Retina (tissue), 1 donor: ENCODE data around the gene CLDN7.
A peak's percentile ranks its signal among the peaks of the same experiment; 100 is the strongest.

Experiments
- DNase-seq: peaks from one replicate; pipeline ENCODE4 v3.0.0-alpha.2; 2016

The CLDN7 gene

DNA sequence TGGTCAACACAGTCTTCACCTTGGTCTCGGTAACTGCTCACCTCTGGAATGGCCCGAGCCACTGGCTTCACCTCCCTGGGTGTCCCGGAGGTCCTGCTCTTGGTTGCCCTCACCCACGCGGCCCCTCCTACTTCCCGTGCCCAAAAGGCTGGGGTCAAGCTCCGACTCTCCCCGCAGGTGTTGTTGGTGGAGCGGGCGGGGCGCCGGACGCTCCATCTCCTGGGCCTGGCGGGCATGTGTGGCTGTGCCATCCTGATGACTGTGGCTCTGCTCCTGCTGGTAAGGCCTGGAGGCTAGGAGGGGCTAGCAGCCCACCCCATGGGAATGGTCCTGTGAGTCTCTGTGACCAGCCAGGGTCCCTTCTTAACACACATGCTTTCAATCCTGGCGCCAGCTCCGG lies 22.6 kb upstream of the CLDN7 start:
- no peak for DNase-seq

DNA sequence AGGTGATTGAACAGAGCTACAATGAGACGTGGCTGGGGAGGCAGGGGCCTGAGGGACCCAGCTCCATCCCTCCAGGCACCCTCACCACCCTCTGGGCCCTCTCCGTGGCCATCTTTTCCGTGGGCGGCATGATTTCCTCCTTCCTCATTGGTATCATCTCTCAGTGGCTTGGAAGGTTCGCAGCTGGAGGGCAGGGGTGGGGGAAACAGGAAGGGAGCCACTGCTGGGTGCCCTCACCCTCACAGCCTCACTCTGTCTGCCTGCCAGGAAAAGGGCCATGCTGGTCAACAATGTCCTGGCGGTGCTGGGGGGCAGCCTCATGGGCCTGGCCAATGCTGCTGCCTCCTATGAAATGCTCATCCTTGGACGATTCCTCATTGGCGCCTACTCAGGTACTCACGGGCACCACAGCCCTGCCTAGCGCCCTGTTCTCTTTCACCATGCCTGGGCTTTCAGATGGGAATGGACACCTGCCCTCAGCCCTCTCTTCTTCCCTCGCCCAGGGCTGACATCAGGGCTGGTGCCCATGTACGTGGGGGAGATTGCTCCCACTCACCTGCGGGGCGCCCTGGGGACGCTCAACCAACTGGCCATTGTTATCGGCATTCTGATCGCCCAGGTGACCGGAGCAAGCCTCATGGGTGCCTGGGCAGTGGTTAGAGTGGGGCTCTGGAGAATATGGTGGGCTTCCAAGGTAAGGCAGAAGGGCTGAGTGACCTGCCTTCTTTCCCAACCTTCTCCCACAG lies 21.4 kb upstream of the CLDN7 start:
- no peak for DNase-seq

DNA sequence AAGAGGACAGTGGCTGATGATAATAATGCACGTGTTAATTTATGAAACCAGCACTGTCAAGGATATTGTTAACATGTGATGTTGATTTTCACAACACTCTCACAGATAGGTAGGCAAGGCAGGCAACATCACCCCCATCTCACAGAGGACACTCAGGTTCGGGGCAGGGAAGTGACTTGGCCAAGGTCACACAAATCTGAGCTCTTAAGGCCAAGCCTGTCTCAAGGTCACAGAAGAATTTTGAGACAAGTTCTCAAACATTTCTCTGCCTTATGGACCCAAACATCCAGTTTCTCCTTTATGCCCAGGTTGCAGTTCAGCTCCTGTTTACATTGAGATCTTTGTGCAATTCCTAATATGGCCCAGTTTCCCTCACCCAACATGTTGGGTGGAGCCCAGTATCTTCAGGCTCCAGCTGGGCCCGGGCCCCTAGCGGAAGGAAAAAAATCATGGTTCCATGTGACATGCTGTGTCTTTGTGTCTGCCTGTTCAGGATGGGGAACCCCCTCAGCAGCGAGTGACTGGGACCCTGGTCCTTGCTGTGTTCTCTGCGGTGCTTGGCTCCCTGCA lies 20.6 kb upstream of the CLDN7 start:
- DNase-seq = no peak

DNA sequence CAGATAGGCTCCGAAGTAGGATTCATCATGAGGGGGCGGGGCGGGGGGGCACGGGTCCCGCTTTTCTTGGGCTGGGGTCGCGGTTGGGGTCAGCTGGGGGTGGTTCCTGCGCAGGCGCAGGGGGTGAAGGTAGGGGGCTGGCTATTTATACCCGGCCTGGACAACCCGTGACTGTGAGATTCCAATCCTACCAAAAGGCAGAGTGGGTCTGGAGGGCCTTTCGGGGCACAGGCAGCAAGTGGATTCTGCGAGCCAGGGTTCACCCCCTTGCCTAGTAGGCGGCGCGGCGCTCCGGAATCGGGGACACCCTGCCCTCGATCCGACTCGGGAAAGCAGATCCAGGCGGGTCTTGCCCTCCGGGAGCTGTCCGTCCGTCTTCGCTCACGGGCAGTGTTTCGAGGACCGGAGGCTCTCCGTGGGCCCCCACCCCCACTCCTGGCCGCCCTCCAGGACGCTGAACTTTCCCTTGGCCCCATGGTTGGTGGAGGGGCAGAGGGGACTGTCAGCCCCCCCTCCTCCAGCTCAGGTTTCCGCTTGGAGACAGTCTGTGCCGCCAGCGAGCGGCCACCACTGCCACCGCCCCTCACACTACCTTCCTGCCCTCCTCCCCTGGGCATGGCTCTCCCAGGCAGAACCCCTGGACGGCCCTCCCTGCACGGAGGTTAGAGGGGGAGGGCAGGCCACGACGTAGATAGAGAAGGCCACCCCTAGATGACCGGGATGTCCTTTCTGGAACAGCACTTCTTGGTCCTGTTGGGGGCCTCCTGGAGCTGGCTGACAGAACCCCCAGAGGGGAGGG lies 19.9 kb upstream of the CLDN7 start:
- peak; percentile 50 for DNase-seq

DNA sequence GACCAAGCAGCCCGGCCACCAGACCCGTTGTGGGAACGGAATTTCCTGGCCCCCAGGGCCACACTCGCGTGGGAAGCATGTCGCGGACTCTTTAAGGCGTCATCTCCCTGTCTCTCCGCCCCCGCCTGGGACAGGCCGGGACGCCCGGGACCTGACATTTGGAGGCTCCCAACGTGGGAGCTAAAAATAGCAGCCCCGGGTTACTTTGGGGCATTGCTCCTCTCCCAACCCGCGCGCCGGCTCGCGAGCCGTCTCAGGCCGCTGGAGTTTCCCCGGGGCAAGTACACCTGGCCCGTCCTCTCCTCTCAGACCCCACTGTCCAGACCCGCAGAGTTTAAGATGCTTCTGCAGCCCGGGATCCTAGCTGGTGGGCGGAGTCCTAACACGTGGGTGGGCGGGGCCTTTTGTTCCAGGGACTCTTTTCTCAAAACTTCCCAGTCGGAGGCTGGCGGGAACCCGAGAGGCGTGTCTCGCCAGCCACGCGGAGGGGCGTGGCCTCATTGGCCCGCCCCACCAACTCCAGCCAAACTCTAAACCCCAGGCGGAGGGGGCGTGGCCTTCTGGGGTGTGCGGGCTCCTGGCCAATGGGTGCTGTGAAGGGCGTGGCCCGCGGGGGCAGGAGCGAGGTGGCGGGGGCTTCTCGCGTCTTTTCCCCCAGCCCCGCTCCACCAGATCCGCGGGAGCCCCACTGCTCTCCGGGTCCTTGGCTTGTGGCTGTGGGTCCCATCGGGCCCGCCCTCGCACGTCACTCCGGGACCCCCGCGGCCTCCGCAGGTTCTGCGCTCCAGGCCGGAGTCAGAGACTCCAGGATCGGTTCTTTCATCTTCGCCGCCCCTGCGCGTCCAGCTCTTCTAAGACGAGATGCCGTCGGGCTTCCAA lies 19.0 kb upstream of the CLDN7 start, which contains the start of gene SLC2A4:
TSS of gene SLC2A4 (plus strand) at position 645 of the 879 bp plus-strand sequence. CDS start at position 862, 217 bp downstream.
- DNase-seq = peak; percentile 94

- DNase-seq = peak; percentile 90
Observed at GRCh38 chr17:7280519-7281073, 18.3 kb upstream of the CLDN7 start.

DNA sequence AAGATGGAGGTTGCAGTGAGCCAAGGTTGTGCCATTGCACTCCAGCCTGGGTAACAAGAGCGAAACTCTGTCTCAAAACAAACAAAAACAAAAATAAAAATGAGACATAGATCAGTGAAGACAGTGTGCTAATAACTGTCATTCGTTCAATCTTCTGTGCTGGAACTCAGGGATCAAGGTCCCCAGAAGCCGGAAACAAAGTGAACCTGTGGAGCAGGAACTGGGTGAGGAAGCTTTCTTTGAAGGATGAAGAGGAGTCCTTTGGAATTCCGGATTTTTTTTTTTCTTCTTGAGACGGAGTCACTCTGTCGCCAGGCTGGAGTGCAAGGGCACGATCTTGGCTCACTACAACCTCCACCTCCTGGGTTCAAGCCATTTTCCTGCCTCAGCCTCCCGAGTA lies 17.2 kb upstream of the CLDN7 start:
- DNase-seq = no peak

GRCh38 chr17:7266784-7267183 lies 4.5 kb upstream of the CLDN7 start:
- DNase-seq = no peak

DNA sequence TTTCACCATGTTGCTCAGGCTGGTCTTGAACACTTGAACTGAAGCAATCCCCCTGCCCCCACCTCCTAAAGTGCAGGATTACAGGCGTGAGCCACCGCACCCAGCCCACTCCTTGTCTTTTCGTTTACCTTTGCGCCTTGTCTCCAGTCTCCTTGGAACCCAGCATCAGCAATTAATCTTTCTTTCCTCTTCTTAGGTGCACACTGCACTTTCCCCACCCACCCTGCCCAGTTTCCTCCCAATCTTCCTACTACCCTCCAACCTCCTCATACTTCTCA lies 1.5 kb upstream of the CLDN7 start:
- DNase-seq = no peak

DNA sequence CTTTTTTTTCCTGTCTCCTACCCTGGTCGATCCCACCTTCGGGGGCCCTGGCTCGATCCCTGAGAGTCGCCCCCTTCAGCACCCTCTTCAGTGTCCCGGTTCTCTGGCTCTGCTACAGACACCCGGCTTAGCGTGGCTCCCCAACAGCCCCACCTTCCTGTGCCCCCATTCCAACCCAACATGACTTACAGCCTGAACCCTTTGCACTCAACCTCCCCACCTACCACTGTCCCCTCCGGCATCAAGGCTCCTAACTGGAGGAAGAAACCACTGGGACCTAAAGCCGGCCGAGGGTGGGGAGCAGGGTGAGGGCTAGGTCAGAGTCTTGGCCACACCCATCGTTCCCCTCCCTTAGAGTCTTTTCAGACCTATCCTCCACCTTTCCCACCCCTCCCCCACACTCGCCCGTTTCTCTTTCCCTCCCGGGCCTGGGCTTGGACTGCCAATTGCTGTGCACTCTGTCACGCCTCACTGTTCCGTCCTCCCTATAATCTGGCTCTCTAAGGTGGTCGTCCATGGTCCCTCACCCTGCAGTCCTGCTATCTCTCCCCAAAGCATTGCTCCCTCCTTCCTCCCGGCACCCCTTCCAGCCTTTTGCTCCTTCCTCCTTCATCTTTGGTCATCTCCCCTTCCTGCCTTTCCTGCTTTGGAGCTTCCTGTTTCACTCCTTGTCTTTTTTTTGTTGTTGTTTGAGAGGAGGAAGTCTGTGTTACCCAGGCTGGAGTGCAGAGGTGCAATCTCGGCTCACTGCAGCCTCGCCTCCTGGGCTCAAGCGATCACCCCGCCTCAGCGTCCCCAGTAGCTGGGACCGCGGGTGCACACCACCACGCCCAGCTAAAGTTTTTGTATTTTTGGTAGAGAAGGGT lies 890 bp upstream of the CLDN7 start:
- DNase-seq = peak; percentile 24

GRCh38 chr17:7261379-7262191 lies 693 bp downstream of the CLDN7 start:
- peak; percentile 46 for DNase-seq

DNA sequence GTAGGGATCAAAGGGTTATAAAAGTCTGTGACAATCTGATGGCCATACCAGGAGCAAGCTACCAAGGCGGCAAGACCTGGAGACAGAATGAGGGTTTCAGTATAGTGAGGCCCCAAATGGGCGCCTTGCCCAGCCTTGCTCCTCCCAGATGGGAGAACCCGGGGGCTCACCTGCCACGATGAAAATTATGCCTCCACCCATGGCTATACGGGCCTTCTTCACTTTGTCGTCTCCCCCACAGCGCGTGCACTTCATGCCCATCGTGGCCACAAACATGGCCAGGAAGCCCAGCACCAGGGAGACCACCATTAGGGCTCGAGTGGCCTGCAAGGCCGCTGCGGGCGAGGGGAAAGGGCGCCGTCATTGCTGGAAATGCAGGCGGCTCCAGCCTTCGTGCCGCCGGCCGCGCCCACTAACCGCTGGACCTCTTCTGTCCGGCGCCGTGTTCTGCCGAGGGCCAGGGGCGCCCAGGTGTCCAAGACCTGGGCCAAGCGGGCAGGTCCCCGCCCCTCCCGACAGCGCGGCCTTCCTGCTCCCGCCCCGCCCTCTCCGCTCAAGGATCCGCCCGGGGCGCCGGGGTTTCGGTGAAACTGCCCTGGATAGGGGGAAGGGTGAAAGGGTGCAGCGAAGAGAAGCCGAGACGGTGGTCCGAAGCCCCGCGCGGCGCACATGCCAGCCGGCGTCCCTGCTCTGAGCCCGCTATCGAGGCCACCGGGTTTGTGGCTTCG lies 1.5 kb downstream of the CLDN7 start:
- peak; percentile 69 for DNase-seq

DNA sequence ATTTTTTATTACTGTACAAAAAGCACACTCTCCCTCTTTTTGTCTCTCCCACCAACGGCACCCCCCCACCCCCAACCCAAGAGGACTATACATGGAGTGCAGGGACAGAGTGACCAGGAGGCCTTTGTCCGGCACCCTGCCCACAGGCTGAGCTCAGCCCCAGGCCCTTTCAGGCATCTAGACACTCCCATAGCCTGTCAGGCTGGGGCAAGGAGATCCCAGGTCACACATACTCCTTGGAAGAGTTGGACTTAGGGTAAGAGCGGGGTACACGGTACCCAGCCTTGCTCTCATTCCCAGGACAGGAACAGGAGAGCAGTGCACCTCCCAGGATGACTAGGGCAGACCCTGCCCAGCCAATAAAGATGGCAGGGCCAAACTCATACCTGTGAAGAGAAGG lies 2.1 kb downstream of the CLDN7 start:
- no peak for DNase-seq

DNA sequence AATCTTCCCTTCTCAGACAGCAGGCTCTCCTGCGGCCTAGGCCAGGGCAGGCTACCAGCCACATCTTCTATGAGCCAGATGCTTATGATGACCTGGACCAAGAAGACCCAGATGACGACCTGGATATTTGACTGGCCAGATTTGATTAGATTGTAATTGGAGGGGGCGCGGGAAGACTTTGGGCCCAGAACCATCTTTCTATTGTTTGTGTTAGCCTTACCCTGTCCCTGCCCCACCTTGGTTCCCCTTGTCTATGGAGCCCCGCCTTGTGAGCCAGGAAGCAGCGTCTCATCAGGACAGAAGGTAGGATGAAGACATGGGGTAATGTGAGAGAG lies 2.8 kb downstream of the CLDN7 start:
- no peak for DNase-seq

DNA sequence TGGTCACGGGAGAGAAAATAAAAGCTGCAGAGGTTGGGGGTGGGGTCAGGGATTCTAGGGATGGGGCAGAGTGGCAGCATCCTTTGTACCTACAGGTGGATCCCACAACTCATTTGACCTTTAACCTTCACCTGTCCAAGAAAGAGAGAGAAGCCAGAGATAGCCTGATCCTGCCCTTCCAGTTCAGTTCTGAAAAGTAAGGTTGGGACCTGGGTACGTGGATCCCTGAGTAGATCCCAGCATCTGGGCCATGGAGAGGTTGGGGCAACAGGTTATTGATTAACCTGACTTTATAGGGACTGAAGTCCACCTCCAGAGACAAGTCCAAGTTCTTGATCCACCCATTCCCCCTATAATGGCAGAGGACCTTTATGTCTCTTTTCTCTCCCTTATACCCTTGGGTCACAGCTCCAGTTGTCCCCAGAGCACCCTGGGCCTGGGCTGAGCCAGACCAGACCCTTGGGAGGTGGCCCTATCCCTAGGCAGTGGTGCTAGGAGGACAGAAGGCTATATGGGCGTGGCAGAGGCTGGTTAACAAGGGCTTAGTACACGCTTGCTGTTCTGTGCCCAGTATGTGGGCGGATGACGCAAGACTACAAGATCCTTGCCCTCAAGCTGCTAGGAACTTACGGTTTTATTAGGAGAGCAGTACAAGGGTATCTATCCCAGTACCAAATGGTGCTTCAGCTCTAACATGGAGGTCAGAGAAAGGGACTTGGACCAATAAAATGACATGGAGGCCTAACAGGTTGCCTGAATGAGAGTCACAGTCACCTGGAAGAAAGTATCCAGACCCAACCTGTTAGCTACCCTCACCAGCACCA lies 3.3 kb downstream of the CLDN7 start:
- no peak for DNase-seq

DNA sequence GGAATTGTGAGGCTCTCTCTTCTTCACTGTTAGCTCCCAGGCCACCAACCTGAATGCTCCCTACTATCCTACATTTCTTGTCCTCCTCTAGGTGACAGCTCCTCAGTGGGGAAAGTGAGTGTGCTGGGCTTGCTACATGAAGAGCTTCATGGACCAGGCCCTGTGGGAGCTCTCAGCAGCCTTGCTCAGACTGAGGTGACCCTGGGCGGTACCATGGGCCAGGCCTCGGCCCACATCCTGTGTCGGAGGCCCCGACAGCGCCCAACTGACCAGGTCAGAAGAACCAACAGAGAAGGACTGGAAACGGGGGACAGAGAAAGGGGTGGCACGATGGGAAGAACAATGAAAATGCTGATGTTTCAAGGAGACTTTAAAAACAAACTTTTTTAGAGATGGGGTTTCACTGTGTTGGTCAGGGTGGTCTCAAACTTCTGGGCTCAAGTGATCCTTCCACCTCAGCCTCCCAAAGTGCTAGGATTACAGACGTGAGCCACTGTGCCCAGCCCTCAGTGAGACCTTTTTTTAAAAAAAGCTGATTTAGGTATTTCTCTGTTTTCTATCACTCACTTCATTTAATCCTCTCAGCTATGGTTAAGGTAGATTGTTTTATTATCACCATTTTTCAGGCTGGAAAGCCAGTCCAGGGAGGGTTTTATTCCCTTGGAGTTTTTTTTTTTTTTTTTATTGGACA lies 5.4 kb downstream of the CLDN7 start:
- no peak for DNase-seq

- DNase-seq = no peak
Observed at GRCh38 chr17:7254511-7254910, 7.8 kb downstream of the CLDN7 start.

GRCh38 chr17:7253082-7253481 lies 9.2 kb downstream of the CLDN7 start:
- no peak for DNase-seq
